SKM-1 (cell line): ENCODE measurements around the gene CNGA1.

Experiments
- DNase-seq: peaks from one replicate; lab custom pipeline; 2025; ENCODE audit not compliant: unreplicated experiment; lab: John Stamatoyannopoulos, UW

The CNGA1 gene

DNA sequence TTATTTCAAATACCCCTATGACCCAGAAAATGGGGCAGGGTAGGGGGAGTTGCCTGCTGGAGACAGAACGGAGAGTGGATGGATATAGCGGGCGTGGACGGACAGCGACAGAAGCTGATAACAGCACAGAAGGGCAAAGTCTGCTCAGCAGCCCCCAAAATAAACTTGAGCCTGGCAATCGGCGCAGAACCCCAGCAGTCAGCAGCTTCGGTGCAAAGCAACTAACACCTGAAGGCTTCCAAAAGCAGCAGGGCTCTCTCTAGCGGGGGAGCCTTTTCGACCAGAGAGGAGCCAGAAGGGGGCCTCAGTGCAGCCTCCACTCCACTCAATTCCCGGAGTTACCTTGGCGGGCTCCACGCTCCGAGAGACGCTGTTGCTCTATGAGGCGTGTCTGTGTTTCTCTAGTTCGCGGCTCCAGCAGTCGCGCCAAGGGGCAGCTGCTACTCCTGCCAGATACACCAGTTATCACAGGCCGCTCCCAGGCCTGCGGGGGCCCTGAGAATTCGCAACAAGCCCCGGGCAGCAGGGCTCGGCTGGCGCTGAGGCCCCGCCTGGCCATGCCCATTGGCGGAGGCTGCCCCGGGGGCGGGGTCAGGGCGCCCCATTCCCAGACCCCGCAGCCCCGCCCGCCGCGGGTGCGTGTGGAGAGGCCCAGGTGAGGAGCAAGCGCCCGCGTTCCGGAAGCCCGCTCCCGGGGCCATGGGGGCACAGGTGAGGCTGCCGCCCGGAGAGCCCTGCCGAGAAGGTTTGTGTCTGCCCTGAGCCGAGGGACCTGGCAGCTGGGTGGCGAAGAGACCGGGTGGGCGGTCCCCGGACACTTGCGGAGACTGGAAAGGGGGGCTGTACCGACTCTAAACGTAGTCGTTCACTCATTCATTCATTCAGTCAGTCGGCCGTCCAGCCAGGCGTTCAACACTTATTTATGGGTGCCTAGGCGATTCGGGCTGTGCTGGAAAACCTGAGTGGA lies at the start of gene CNGA1, which contains the start of gene NIPAL1:
TSS of gene CNGA1 (minus strand) at position 541 of the 967 bp plus-strand sequence. CDS start 63,992 bp downstream, outside the sequence.
TSS of gene NIPAL1 (plus strand) at position 632 of the 967 bp plus-strand sequence. CDS start at position 700, 68 bp downstream.
- peak; percentile 33 for DNase-seq

DNA sequence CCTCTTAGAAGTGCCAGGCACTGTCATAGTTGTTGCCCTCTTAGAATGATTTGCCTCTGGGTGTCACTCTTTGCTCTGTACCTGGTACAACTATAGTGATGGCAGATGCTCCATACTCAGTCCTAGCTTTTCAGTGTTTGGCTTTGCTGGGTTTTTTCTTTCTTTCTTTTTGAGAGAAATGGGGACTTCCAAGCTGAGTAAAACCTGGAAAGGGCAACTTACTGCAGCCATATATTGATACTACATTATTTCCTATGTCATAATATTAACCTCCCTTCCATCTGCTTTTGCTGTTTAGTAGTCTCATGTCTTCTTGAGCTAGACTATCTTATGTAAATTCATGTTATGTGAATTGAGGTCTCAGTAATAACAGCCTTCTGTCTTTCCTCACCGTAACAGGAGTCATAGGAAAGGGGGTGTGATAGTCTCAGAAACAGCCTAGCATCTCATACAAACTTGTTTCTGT lies 49.1 kb upstream of the CNGA1 start:
- DNase-seq, result no peak

DNA sequence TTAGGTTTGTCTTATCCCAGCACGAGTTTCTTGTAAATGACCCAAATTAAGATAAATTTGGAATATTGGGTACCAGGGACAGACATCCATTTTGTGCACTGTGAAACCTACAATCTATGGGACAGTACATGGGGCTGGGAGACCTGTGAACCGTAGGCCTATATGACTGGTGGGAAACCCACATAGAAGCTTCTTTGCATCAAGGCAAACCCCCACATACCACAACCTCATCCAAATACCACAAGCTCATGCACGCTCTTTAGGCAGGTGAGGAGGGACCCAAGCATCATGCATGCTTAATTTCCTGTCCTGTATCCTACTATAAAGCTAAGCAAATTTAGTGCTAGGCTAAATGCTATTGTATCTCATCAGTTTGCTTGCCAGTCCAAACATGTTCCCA lies 47.9 kb upstream of the CNGA1 start:
- DNase-seq, result no peak

DNA sequence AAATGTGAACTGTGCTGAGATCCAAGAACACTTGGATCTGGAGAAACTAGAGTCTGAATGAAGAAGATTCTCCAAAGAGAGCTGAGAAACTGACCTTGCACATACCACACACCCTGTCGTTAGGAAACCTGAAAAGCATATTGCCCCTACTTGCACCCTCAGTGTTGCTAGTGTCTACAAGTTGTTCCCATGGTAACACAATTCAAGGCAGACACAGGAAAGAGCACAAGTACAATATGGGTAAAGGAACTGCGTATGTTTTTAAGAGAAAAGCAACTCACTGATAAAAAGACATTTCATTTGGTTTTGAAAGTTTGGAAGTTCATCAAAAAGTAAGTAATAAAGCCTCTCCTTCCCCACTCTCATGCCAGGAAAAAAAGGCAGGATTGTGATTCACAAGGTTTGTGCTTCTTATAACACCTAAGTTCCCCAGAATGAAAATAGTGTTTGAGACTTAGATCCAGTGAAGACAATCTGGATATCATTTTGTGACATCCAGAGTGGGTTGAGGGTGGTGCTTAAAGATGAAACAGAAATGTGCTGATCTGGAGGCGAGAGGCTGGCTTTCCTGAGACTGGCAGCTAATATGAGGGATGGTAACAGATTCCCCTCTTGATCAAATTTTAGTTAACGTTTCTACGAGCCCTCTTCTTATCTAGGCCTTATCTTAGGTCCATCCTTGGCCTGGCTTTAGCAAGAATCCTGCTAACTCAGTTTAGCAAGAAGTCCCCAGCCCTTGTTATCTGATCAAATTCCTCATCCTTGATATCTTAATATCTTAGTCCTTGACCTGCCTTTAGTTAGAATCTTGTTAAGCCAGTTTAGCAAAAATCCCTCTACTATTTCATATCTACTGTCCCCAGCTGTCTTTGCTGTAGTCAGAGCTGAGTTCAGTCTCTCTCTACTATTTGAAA lies 42.4 kb upstream of the CNGA1 start:
- no peak for DNase-seq

DNA sequence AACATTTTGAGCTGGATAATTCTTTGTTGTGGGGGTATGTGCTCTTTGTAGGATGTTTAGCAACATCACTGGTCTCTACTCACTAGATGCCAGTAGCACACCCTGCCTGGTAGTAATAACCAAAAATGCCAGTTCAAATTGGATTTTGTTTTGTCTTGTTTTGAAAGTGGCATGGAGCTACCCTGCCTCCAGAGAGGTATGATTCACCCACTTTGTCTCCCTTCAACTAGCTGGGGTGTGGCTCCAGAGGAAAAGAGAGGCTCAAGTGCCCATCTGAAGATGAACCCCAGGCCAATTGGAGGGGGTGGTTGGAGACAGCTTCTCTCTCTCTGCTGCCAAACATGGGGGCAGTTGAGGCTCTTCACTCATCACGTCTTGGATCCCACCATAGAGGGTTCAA lies 34.6 kb upstream of the CNGA1 start:
- no peak for DNase-seq

DNA sequence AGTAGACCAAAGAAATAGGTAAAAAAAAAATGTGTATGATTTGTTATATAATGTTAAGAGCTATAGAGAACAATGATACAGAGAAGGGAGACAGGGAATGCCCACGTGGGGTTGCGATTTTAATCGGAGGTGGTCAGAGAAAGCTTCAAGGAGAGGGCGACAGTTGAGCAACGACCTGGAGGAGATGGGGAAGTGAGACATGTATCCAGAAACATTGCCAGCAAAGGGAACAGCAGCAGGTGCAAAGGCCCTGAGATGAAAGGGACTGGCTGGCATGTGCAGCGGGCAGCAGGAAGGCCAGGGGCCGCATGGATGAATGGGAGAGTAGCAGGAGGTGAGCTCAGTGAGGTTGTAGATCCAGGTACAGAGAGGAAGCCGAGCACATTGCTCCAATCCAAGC lies 33.0 kb upstream of the CNGA1 start:
- DNase-seq, result no peak

DNA sequence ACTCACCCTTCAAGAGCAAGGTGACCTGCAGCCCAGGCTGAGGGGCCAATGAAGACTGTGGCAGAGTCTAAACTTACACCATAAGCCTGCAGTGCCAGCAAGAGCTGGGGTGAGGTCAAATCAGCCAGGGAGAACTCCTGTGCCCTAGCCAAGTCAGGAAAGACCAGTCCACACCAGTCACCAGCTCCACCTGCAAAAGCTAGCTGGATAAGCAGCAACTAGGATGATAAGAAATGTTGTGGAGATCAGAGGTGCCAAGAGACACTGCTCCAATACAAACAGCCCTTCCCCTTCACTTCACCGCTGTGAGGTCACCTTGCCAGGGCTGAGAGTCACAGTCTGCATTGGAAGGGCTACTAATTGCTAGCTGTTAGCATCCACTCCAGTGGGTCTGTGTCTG lies 31.4 kb upstream of the CNGA1 start:
- DNase-seq, result no peak

DNA sequence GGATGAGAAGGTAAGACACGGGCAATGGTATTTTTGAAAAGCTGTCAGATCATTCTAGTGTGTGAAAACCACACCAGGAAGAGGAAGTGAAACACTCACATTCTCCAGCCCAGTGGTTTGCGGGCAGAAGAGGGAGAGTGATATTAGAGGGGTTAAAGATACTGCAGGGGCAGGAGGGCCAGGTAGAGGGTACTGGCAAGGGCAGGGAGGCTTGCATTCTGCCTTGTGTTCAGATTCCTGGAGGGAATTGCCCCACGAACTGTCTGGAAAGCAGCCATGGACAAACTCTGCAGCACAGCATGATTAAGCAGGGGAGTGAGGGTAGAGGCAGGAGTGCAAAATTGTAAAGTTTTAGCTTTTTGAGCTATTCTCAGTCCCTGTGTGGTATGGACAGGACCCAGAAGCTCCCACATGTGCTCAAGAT lies 31.0 kb upstream of the CNGA1 start:
- DNase-seq, result peak; percentile 57

DNA sequence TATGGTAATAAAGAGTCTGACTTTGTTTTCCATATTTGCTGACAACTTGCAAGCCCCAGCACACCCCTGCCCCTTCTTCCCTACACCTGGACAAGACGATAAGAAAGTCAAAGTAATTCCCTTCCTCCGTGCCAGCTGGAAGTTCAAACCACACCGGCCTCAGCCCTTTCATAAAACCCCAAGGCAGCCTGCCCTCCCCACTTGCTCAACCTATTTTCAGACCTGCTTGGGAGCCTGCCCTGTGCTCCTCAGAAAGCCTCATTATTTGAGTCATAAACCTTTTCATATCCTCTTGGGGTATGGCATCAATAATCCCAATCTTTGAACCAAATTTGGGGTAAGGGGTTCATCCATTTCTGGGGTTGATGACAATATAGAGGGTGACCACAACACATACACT lies 29.6 kb upstream of the CNGA1 start:
- no peak for DNase-seq

DNA sequence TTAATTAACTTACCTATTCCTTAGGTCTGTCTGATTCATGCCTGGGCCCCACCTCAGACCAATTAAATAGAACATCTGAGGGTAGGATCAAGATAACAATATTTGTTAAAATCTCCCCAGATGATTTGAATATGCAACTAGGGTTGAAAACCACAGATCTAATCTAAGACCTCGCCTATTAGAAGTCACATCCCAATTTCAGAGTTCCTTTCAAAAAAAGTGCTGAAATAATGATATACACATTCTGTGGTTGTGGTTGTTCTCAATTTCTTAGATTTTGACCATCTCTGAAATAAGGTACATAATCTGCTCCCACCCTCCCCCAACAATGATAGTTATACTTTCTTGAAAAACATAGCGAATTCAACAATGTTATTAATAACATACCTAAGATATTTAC lies 27.8 kb upstream of the CNGA1 start:
- DNase-seq, result no peak

DNA sequence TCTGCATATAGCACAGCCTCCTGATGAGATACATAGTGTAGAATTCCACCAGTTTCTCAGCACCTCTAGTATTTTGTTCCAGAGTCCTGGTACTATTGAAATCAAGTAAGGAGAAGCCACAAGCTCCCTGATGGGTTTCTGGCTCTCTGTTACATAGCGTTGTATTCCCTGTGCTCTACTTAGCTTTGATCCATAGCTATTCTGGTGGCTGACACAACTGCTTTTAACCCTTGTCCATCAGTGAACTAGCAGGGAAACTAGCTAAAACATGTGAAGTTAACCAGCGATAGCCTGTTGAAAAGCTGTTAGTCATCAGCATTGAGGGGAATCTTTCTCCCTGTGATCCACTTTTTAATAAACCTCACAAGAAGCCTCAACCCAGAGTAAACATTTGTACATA lies 27.0 kb upstream of the CNGA1 start:
- DNase-seq, result no peak

DNA sequence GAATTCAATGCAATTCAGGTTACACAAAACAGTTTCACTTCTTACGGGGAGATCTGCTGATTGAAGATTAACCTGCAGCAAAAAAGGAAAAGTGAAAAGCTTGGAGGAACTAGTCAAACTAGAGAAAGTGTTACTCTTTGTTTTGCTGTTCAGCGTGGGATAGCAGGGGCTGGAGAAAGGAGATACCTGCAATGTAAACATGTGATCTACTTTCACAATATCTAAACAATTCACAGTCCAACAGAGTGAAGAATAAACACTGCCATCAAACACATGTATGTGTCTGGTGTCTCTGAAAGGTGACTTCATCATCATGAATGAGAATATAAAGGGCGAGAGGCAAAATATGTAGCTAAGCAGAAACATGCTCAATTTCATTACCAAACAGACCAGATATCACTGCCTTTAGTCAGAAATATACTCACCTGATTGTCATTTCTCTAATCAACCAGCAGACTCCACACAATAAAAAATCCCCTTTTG lies 26.5 kb upstream of the CNGA1 start:
- no peak for DNase-seq

DNA sequence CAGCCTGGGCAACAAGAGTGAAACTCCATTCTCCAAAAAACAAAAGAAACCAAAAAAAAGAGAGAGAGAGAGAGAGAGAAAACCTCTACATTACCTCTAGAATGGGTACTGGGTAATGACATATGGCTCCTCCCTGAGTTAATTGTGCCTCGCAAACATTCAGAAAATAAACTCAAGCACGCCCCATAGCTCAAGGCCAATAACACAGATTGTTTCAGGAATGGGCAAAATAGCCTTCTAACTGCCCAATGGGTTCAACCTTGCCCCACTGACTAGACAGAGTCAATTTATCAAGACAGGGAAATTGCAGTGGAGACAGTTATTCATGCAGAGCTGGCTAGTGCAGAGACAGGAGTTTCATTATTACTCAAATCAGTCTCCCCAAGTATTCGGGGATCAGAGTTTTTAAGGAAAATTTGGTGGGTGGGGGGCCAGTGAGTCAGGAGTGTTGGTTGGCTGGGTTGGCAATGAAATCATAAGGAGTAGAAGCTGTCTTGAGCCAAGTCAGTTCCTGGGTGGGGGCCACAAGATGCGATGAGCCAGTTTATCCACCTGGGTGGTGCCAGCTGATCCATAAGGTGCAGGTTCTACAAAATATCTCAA lies 25.2 kb upstream of the CNGA1 start:
- no peak for DNase-seq

DNA sequence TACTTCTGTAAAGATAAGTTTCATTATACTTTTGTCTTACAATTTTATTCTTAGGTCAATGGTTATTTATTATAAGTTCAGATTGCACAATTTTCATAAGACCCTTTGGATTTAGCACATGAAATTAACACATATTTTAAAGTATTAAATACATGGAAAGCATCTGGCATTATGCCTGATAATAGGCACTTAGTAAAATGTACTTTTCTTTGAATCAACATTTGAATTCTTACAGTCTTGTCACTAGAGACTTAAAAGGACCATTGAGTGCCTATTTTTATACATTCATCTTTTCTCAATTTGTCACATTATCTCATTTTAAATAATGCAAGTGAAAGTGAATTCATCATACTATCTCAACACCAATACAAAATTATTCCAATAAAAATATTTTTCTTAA lies 23.1 kb upstream of the CNGA1 start:
- DNase-seq, result no peak

DNA sequence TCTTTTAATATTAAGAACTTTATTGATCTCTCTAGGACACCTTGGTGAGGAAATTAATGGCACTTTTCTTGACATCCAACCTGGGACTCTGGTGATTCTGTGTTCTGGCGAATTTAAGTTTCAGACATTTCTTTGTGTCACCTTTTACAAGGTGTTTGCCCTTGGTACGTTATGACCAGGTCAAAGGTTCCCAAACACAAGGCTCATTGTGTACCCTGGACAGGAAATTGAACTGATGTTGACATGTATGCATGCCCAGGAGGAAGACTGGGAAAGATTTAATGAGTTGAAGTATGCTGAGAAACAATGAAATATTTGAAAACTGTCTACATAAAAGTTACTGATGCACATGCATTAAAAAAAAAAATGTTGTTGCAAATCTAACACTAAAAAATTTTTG lies 22.2 kb upstream of the CNGA1 start:
- DNase-seq, result no peak

DNA sequence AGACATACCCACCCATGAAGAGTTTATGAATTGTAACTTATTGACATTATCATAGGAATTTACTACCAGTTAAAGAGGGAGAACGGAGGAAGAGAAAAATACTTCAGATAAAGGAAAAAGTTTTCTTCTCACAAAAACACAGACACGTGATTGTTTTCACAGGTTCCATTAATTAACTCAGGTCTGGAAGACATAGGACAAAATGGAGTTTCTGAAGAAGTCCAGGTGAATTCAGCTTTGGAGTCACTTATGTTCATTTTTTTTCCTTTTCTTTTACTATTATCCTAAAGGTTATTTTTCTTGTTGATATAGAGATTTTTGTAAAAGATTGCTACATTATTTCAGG lies 20.6 kb upstream of the CNGA1 start:
- no peak for DNase-seq

DNA sequence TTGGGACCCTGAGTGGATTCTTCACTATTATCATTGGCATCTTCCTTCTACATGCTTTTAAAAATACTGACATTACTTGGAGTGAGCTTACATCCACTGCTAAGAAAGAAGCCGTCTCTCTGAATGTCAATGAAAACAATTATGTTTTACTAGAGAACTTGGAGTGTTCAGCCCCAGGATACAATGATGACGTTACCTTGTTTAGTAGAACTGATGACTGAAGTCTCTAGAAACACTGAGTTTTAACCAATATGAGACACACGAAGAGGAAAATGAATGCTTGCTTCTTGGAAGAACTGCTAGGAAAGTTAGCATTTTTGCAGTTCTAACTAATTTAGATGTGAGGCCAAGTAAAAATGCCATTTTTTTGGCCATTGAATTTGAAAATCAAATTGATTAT lies 19.5 kb upstream of the CNGA1 start:
- no peak for DNase-seq

DNA sequence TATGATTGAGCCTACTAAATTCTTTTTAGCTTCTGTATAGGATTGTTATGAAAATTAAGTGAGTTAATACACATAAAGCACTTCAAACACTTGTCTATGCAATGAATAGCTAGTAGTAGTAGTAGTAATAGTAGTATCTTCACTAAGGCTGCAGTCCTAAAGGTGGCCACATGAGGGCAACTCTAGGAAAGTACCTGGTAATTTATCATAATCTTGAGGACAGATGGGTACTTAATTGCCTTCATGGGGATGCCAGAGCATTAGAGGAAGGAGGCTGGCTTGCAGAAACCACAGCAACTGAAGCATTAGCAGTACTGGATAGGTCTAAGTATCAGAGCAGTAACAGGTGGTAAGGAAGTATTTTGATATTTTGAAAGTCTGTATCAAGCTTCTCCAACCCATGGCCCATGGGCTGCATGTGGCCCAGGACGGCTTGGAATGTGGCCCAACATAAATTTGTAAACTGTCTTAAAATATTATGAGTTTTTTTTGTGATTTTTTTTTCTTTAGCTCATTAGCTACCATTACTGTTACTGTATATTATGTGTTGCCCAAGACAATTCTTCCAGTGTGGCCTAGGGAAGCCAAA lies 17.4 kb upstream of the CNGA1 start:
- DNase-seq, result no peak

DNA sequence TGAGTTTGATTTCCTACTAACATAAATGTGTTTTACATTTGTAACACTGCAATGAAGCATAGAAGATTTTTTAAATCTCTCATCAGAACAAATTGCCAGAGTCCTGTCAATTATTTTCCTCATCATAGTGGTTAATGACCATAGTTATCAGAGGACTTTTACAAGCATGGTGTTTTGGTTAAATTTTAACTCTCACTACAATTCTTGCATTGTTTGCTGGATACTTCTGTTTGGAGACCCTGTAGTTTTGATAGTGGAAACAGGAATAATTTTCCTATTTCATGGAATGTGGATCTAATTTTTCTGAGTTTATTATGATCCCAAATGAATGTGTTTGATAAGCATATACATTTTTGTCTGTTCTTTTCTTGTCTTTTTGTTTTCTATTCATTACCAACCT lies 16.9 kb upstream of the CNGA1 start:
- DNase-seq, result no peak

DNA sequence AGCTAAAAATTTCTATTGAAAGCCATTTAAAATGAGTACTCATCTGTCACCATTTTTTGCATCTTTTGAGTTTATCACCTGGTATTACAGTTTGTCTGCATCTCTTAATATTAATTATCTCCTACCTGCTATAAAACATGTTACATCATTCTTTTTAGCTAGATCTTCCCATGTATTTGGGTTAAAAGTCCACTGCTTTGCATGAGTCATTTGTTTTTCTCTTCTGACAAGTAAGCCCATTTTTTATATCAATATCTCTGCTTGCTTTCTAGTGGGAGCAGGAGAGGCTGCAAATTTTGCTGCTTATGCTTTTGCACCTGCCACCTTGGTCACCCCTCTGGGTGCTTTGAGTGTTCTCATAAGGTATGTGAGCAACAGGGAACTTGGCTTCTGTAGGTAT lies 16.2 kb upstream of the CNGA1 start:
- no peak for DNase-seq
